Adrenal gland (tissue), 5 donors: ENCODE measurements around the gene PIK3R1.

Experiments used
- CTCF ChIP-seq, 6 experiments: fragments of 450-650 bp in 4 of 6; fragments of 200-600 bp in 2 of 6; sonication (generic) in 1 of 6; IDR thresholded peaks; 1 replicate in 5 of 6; 2 replicates in 1 of 6; pipeline versions ENCODE4 v1.5.1 to v1.8.0; 2016 to 2021; ENCODE audit warnings: antibody characterized with exemption in 6 of 6, mild to moderate bottlenecking in 2 of 6, moderate library complexity in 1 of 6
- POLR2A ChIP-seq, 2 donors: fragments of 450-650 bp; IDR thresholded peaks; one replicate each; pipeline ENCODE4 v1.6.1; 2017; ENCODE audit warnings: antibody characterized with exemption in 2 of 2, mild to moderate bottlenecking in 2 of 2, moderate library complexity in 1 of 2
- donor health status: DM: no; HTN: no; CAD: no.

DNA sequence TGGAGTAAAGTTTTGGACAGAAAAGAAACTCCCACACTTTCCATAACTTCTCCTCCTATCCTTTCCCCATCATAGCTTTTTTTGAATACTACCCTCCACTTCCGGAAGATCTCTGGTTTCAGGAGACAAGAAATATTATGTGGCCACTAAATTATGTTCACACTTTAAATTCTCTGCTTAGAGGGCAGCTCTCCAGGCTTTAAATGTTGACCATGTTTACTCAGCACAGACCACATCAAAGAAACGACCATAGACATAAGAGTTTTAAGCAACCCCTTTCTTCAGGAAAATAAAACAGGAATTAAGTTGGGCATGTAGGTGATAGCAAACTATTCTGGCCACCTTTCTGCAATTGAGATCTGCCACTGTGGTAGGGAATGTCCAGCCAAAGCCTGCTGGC is 97.8 kb downstream of the PIK3R1 start:
- TF ChIP-seq CTCF (IDR thresholded peaks at IDR 0.05): no peak
- TF ChIP-seq POLR2A (IDR thresholded peaks at IDR 0.05): no peak
